Activated naive CD8-positive, alpha-beta T cell treated with anti-CD3 and anti-CD28 coated beads for 36 hours (primary cell): ENCODE measurements around the gene THAP11. TPM values are rescaled to one million over a fixed set of nuclear protein-coding genes. Genes with fewer than 3 reads are reported as not detected.
A peak's percentile ranks its signal among the peaks of the same experiment; 100 is the strongest.

Experiments
- DNase-seq: peaks from one replicate; pipeline ENCODE4 v3.0.0; 2021
- H3K27ac Mint-ChIP-seq: one replicate; pipeline ENCODE4 v1.8.0; 2022; ENCODE audit warnings: mild to moderate bottlenecking, moderate library complexity, mixed read lengths
- H3K27me3 Mint-ChIP-seq: one replicate; pipeline ENCODE4 v1.8.0; 2022; ENCODE audit warnings: mild to moderate bottlenecking, mixed read lengths
- H3K36me3 Mint-ChIP-seq: one replicate; pipeline ENCODE4 v1.8.0; 2021; ENCODE audit warnings: mild to moderate bottlenecking, mixed read lengths
- H3K4me1 Mint-ChIP-seq: one replicate; pipeline ENCODE4 v1.8.0; 2021; ENCODE audit warnings: mixed read lengths
- H3K4me3 Mint-ChIP-seq: one replicate; pipeline ENCODE4 v1.8.0; 2022; ENCODE audit warnings: mild to moderate bottlenecking, moderate library complexity, mixed read lengths
- H3K9me3 Mint-ChIP-seq: one replicate; pipeline ENCODE4 v1.8.0; 2022; ENCODE audit warnings: mixed read lengths
- total RNA-seq, 2 experiments: library from RNA; stranded (reverse); gene quantifications; one replicate each; pipeline ENCODE4 v1.2.3, GENCODE V29; 2021

THAP11 gene
- total RNA-seq, 2 experiments from 2014 or later, result 45.9 to 47.5 TPM

GRCh38 chr16:67882374-67883145 lies 40.4 kb downstream of the THAP11 start:
- Mint-ChIP-seq H3K27ac (no peak overlapping the region), H3K9me3 (no peaks in the 10 kb centered on the region), H3K27me3 (no peaks in the 10 kb centered on the region), H3K4me1 (no peaks in the 10 kb centered on the region), H3K4me3 (no peak overlapping the region), H3K36me3 (peaks cover 18% of the 10 kb centered on the region)
- no peak for DNase-seq

DNA sequence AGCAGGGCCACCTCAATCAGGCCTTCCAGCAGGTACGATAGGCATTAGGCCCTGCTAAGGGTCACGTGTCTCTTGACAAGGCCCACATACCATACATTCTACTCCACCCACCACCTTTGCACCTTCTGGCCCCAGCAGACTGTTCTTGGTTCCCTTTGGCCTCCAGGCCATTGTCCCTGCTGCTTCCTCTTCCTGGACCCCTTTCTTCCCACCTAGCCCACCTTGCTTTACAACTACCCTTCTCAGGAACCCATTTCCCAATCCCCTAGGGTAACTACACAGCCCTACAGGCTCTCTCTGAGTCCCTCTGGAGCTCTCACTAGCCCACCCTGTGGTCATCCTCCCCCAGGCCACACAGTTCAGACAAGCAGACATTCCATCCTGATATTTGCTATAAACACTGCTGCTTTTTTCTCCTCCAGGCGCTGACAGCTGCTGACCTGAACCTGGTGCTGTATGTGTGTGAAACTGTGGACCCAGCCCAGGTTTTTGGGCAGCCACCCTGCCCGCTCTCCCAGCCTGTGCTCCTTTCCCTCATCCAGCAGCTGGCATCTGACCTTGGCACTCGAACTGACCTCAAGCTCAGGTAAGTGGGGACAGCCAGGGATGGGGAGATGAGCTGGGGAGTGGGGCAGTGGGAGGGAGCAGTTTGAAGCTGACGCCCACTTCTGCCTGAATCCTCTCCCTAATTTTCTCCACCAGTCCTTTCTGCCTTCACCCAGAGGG lies 41.2 kb downstream of the THAP11 start:
- Mint-ChIP-seq H3K4me3 (no peak overlapping the region), H3K4me1 (no peaks in the 10 kb centered on the region), H3K9me3 (no peaks in the 10 kb centered on the region), H3K27ac (no peak overlapping the region), H3K36me3 (peaks cover 14% of the 10 kb centered on the region), H3K27me3 (no peaks in the 10 kb centered on the region)
- DNase-seq, result no peak

DNA sequence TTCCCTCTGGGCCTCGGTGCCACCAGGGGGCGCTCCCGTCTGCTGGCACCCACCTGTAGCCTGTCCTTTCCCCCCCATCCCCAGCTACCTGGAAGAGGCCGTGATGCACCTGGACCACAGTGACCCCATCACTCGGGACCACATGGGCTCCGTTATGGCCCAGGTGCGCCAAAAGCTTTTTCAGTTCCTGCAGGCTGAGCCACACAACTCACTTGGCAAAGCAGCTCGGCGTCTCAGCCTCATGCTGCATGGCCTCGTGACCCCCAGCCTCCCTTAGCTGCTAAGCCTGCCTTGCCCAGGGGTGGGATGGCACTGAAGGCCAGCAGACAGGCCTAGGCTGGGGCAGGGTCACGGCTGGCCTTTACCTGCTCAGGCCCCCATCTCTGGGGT lies 41.7 kb downstream of the THAP11 start:
- no peaks in the 10 kb centered on the region for H3K9me3 Mint-ChIP-seq
- H3K4me1 Mint-ChIP-seq, result no peaks in the 10 kb centered on the region
- no peak overlapping the region for H3K4me3 Mint-ChIP-seq
- H3K27ac Mint-ChIP-seq, result no peak overlapping the region
- peaks cover 14% of the 10 kb centered on the region for H3K36me3 Mint-ChIP-seq
- no peaks in the 10 kb centered on the region for H3K27me3 Mint-ChIP-seq
- peak; percentile 76 for DNase-seq

DNA sequence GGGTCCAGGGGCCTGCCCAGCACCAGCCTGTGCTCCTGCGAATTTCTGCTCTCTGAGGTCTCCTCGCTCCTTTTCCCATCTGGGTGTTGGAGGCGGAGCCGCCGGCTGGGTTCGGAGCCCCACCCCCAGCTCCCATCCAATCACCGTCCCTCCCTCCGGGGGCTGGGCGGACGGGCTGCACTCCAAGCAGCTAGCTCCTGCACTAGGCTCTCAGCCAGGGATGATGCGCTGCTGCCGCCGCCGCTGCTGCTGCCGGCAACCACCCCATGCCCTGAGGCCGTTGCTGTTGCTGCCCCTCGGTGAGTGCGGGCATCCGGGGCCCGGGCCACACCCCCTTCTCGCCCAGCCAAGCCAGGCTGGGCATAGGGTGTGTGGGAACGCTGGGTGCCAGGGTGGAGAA lies 42.6 kb downstream of the THAP11 start, which contains the start of gene NRN1L:
NRN1L (plus strand) TSS at position 202 of the 400 bp plus-strand sequence; CDS start at position 221, 19 bp downstream.
- H3K27ac Mint-ChIP-seq, result no peak within 1 kb of the TSS
- no peaks in the 10 kb centered on the region for H3K27me3 Mint-ChIP-seq
- DNase-seq, result no peak
- H3K36me3 Mint-ChIP-seq, result peaks cover 14% of the 10 kb centered on the region
- H3K4me1 Mint-ChIP-seq, result no peaks in the 10 kb centered on the region
- H3K4me3 Mint-ChIP-seq, result no peak within 1 kb of the TSS
- no peaks in the 10 kb centered on the region for H3K9me3 Mint-ChIP-seq

DNA sequence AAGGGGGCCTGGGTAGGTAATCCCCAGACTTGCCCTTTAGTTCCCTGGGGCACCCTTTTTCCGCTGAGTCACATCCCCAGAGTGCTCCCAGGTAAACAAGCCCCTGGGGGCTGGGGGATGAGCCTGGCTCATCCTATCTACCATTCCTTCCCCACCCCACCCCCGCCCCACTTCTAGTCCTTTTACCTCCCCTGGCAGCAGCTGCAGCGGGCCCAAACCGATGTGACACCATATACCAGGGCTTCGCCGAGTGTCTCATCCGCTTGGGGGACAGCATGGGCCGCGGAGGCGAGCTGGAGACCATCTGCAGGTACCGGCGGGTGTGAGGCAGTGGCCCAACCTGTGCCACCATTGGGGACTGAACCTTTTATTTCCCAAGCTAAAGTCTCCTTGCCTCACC lies 43.4 kb downstream of the THAP11 start:
- Mint-ChIP-seq H3K4me1 (no peaks in the 10 kb centered on the region), H3K9me3 (no peaks in the 10 kb centered on the region), H3K36me3 (peaks cover 10% of the 10 kb centered on the region), H3K27ac (no peak overlapping the region), H3K27me3 (no peaks in the 10 kb centered on the region), H3K4me3 (no peak overlapping the region)
- no peak for DNase-seq

DNA sequence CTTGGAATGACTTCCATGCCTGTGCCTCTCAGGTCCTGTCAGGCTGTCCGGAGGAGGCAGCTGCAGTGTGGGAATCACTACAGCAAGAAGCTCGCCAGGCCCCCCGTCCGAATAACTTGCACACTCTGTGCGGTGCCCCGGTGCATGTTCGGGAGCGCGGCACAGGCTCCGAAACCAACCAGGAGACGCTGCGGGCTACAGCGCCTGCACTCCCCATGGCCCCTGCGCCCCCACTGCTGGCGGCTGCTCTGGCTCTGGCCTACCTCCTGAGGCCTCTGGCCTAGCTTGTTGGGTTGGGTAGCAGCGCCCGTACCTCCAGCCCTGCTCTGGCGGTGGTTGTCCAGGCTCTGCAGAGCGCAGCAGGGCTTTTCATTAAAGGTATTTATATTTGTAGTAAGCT lies 43.9 kb downstream of the THAP11 start:
- no peaks in the 10 kb centered on the region for H3K4me1 Mint-ChIP-seq
- H3K36me3 Mint-ChIP-seq, result peaks cover 10% of the 10 kb centered on the region
- H3K4me3 Mint-ChIP-seq, result no peak overlapping the region

GRCh38 chr16:67886387-67886786 lies 44.3 kb downstream of the THAP11 start:
- Mint-ChIP-seq H3K4me3 (no peak overlapping the region), H3K4me1 (no peaks in the 10 kb centered on the region), H3K9me3 (no peaks in the 10 kb centered on the region), H3K36me3 (peaks cover 10% of the 10 kb centered on the region), H3K27me3 (no peaks in the 10 kb centered on the region), H3K27ac (peak overlapping the region; percentile 67)
- no peak for DNase-seq

More for the DNA sequence above, 43.9 kb downstream of the THAP11 start:
- Mint-ChIP-seq H3K27me3 (no peaks in the 10 kb centered on the region), H3K9me3 (no peaks in the 10 kb centered on the region), H3K27ac (no peak overlapping the region)
- no peak for DNase-seq

DNA sequence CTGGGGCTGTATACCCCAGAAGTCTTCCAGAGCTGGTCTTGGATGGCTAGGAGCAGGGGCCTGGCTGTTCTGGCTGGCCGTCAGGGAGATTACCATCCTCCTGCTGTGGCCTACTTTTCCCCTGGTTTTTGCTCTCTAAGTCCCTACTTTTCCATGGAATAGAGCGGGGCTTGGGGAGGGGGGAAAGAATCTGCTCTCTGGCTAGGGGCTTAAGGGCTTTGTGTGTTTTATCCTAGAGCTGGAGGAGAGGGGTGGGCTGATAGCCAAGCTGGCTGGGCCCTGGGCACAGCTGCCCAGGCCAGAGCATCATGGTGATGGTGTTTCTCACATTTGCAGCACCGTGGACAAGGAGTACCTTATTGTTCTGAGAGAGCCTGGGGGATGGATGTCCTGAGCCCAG lies 46.2 kb downstream of the THAP11 start:
- no peak for DNase-seq
- no peak overlapping the region for H3K27ac Mint-ChIP-seq
- H3K4me3 Mint-ChIP-seq, result no peak overlapping the region
- H3K27me3 Mint-ChIP-seq, result no peaks in the 10 kb centered on the region
- peaks cover 7% of the 10 kb centered on the region for H3K4me1 Mint-ChIP-seq
- peaks cover 9% of the 10 kb centered on the region for H3K36me3 Mint-ChIP-seq
- H3K9me3 Mint-ChIP-seq, result no peaks in the 10 kb centered on the region

- peaks cover 19% of the 10 kb centered on the region for H3K4me1 Mint-ChIP-seq
- H3K27ac Mint-ChIP-seq, result peak overlapping the region; percentile 46
- H3K27me3 Mint-ChIP-seq, result no peaks in the 10 kb centered on the region
- no peak for DNase-seq
- no peaks in the 10 kb centered on the region for H3K36me3 Mint-ChIP-seq
- H3K4me3 Mint-ChIP-seq, result peak overlapping the region; percentile 81
- H3K9me3 Mint-ChIP-seq, result no peaks in the 10 kb centered on the region
Measured at GRCh38 chr16:67892375-67892774, 50.3 kb downstream of the THAP11 start.

DNA sequence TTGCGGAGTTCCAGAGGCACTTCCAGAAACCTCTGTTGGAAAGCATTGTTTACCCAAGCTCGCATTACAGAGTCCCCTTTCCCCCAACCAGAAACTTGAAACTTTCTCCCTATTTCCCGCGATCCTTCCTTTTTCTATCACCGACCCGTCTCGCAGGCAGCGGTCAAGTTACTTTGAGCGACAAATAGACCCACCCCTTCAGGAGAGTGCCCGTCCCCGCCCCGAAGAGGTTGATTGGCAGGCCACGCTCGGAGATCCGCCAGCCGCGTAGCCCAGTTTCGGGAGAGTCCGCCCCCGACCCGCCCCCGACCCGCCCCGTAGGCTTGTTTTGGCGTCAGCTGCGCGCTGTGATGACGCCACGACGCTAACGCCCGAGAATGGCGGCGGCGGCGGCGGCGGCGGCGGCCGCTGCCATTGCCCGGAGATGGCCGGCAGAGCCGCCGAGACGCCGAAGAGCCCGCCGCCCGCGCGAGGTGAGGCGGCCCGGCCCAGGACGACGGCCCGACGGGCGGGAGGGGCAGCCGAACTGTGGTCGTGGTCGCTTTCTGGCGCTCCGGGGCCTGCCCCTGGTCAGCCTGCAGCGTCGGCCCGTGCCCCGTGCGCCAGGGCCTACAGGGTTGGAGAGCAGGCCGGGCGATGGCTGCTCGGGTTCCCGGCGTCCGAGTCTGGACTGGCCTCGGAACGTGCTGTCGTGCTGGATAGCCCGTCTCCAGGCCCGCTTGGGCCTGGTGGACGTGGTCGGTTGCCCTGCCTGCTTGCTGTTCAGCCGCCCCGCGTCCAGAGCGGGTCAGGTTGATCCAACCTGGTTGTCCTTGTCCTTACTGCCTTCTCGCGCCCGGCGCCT lies 51.0 kb downstream of the THAP11 start, which contains the start of gene PSKH1:
PSKH1 (plus strand) TSS at position 356 of the 844 bp plus-strand sequence. CDS start 15,496 bp downstream, outside the sequence.
- H3K4me1 Mint-ChIP-seq, result peaks cover 19% of the 10 kb centered on the region
- peak within 1 kb of the TSS; percentile 93 for H3K27ac Mint-ChIP-seq
- H3K36me3 Mint-ChIP-seq, result no peaks in the 10 kb centered on the region
- no peaks in the 10 kb centered on the region for H3K9me3 Mint-ChIP-seq
- H3K27me3 Mint-ChIP-seq, result no peaks in the 10 kb centered on the region
- DNase-seq, result peak; percentile 93
- H3K4me3 Mint-ChIP-seq, result peak within 1 kb of the TSS; percentile 97

Other genes starting within 250 kb of the THAP11 start
- gene CARMIL2, start 197.2 kb upstream of the THAP11 start, total RNA-seq, result 100 to 1,000 TPM; 136 to 140 TPM
- gene ACD, start 182.1 kb upstream of the THAP11 start, total RNA-seq, result 10 to 100 TPM; 48.0 to 50.3 TPM
- 1 to 10 TPM; 7.8 to 9.4 TPM for gene PARD6A, start 181.4 kb upstream of the THAP11 start, total RNA-seq
- 10 to 100 TPM in 1 of 2 experiments, 1 to 10 TPM in 1; 9.3 to 10.7 TPM for gene ENKD1, start 175.6 kb upstream of the THAP11 start, total RNA-seq
- 1 to 10 TPM; 1.3 to 1.8 TPM for gene C16orf86, start 175.5 kb upstream of the THAP11 start, total RNA-seq
- gene GFOD2, start 123.0 kb upstream of the THAP11 start, total RNA-seq, result 10 to 100 TPM; 13.1 to 14.0 TPM
- 10 to 100 TPM; 16.1 to 16.2 TPM for gene RANBP10, start 35.8 kb upstream of the THAP11 start, total RNA-seq
- gene TSNAXIP1, start 35.4 kb upstream of the THAP11 start, total RNA-seq, result under 1 TPM; 0.70 to 0.72 TPM
- gene NUTF2, start 4.6 kb downstream of the THAP11 start, total RNA-seq, result 100 to 1,000 TPM; 174 to 181 TPM
- 10 to 100 TPM; 42.2 to 42.4 TPM for gene CENPT, start 5.4 kb downstream of the THAP11 start, total RNA-seq
- 100 to 1,000 TPM in 1 of 2 experiments, 10 to 100 TPM in 1; 99.6 to 102 TPM for gene EDC4, start 30.7 kb downstream of the THAP11 start, total RNA-seq
- gene NRN1L, start 42.6 kb downstream of the THAP11 start, total RNA-seq, result not detected
- 10 to 100 TPM in 1 of 2 experiments, 1 to 10 TPM in 1; 9.9 to 10.6 TPM for gene PSKH1, start 50.9 kb downstream of the THAP11 start, total RNA-seq
- 1 to 10 TPM; 6.2 to 6.8 TPM for gene CTRL, start 89.5 kb downstream of the THAP11 start, total RNA-seq
- gene PSMB10, start 94.5 kb downstream of the THAP11 start, total RNA-seq, result 100 to 1,000 TPM; 220 to 235 TPM
- gene LCAT, start 101.8 kb downstream of the THAP11 start, total RNA-seq, result 10 to 100 TPM; 11.3 to 11.4 TPM
- gene SLC12A4, start 126.3 kb downstream of the THAP11 start, total RNA-seq, result 10 to 100 TPM; 27.4 to 29.5 TPM
- gene DPEP3, start 138.2 kb downstream of the THAP11 start, total RNA-seq, result under 1 TPM; 0.29 to 0.42 TPM
- 1 to 10 TPM; 1.8 to 2.7 TPM for gene DPEP2, start 157.2 kb downstream of the THAP11 start, total RNA-seq
- not detected for gene DPEP2NB, start 173.6 kb downstream of the THAP11 start, total RNA-seq
- gene DDX28, start 180.9 kb downstream of the THAP11 start, total RNA-seq, result 10 to 100 TPM; 32.0 to 32.3 TPM
- gene DUS2, start 181.0 kb downstream of the THAP11 start, total RNA-seq, result 10 to 100 TPM; 34.6 to 39.1 TPM
- gene NFATC3, start 243.1 kb downstream of the THAP11 start, total RNA-seq, result 10 to 100 TPM; 76.3 to 79.2 TPM